GM04504 (cell line): ENCODE data around the gene BCL7A.

Experiments used
- DNase-seq: peaks from one replicate; pipeline ENCODE4 v3.0.0-alpha.2; 2012; ENCODE audit warnings: low read depth

The BCL7A gene

GRCh38 chr12:122001466-122002209 is 20.0 kb upstream of the BCL7A start:
- no peak for DNase-seq

- DNase-seq: no peak
These were observed 17.8 kb upstream of the BCL7A start for GRCh38 chr12:122003651-122004611.

- no peak for DNase-seq
These were observed 17.0 kb upstream of the BCL7A start for GRCh38 chr12:122004633-122005071.

GRCh38 chr12:122005252-122005776 is 16.4 kb upstream of the BCL7A start:
- DNase-seq: no peak

- DNase-seq: no peak
These were observed 15.3 kb upstream of the BCL7A start for GRCh38 chr12:122006186-122006926.

- no peak for DNase-seq
These were observed 11.9 kb upstream of the BCL7A start for GRCh38 chr12:122009741-122010140.

- no peak for DNase-seq
These were observed 9.5 kb upstream of the BCL7A start for GRCh38 chr12:122012184-122012583.

GRCh38 chr12:122013136-122013535 is 8.5 kb upstream of the BCL7A start:
- DNase-seq: no peak

GRCh38 chr12:122013791-122014590 is 7.7 kb upstream of the BCL7A start:
- no peak for DNase-seq

GRCh38 chr12:122014781-122015180 is 6.9 kb upstream of the BCL7A start:
- DNase-seq: no peak

- no peak for DNase-seq
These were observed 3.2 kb upstream of the BCL7A start for GRCh38 chr12:122018457-122018856.

- no peak for DNase-seq
These were observed 2.7 kb upstream of the BCL7A start for GRCh38 chr12:122018937-122019336.

GRCh38 chr12:122020795-122021192 is 890 bp upstream of the BCL7A start:
- no peak for DNase-seq

GRCh38 chr12:122021193-122021821 is 377 bp upstream of the BCL7A start:
- no peak for DNase-seq

GRCh38 chr12:122022393-122023338 is 982 bp downstream of the BCL7A start:
- DNase-seq: no peak

- DNase-seq: peak; percentile 56
These were observed 1.9 kb downstream of the BCL7A start for GRCh38 chr12:122023339-122024131.

- no peak for DNase-seq
These were observed 2.6 kb downstream of the BCL7A start for GRCh38 chr12:122024132-122024785.

GRCh38 chr12:122026706-122027333 is 5.1 kb downstream of the BCL7A start:
- no peak for DNase-seq
